ENCODE results near the gene THAP6. TPM values are rescaled to one million over a fixed set of nuclear protein-coding genes. Genes with fewer than 3 reads are reported as not detected.

Gene THAP6
- total and polyA plus RNA-seq, 4 donors: 4.2 to 11.5 (median 7.5) TPM

DNA sequence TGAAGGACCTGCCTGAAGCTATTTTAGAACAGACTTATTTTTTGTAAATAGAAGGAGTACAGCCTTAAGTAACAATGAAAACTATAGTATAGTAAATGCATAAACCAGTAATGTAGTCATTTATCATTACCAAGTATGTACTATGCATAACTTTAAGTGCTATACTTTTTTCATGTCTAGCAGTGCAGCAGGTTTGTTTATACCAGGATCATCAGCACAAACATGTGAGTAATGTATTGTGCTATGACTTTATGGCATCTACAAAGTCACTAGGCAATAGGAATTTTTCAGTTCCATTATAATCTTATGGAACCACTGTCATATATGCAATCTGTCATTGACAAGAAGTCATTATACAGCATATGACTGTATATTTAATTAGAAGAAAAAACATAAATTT lies 38.2 kb downstream of the THAP6 start:
- H3K27me3 ChIP-seq (ENCODE audit: control insufficient read depth in 4 of 4, insufficient read depth in 4 of 4, low read length in 3 of 4): peaks cover 0 to 6% (median 0%) of the 10 kb centered on the region in 4 donors
- DNase-seq (ENCODE audit: low spot score): no peak
- H3K36me3 ChIP-seq (ENCODE audit: control insufficient read depth in 4 of 4, insufficient read depth in 3 of 4, low read depth in 1 of 4, low read length in 3 of 4): no peaks in the 10 kb centered on the region
- H3K9ac ChIP-seq (ENCODE audit: low read depth in 1 of 2, low read length in 2 of 2): no peak overlapping the region
- no peak for TF ChIP-seq FOXA1 (IDR thresholded peaks at IDR 0.05)
- TF ChIP-seq RXRA (IDR thresholded peaks at IDR 0.05): no peak
- no peaks in the 10 kb centered on the region for H3K9me3 ChIP-seq (ENCODE audit: control insufficient read depth in 4 of 4, low read length in 3 of 4)
- no peak overlapping the region for H3K4me3 ChIP-seq (ENCODE audit: low read depth in 1 of 3, low read length in 3 of 3)
- H3K4me1 ChIP-seq (ENCODE audit: control insufficient read depth in 4 of 4, insufficient read depth in 4 of 4, low read length in 3 of 4): no peaks in the 10 kb centered on the region
- H3K27ac ChIP-seq (ENCODE audit: low read depth in 1 of 2, low read length in 2 of 2): no peak overlapping the region

- Histone ChIP-seq H3K27ac (ENCODE audit: low read depth in 1 of 2, low read length in 2 of 2) (no peak within 1 kb of the TSS), H3K27me3 (ENCODE audit: control insufficient read depth in 4 of 4, insufficient read depth in 4 of 4, low read length in 3 of 4) (peaks cover 0 to 6% (median 0%) of the 10 kb centered on the region in 4 donors), H3K4me3 (ENCODE audit: low read depth in 1 of 3, low read length in 3 of 3) (no peak within 1 kb of the TSS), H3K4me1 (ENCODE audit: control insufficient read depth in 4 of 4, insufficient read depth in 4 of 4, low read length in 3 of 4) (no peaks in the 10 kb centered on the region), H3K36me3 (ENCODE audit: control insufficient read depth in 4 of 4, insufficient read depth in 3 of 4, low read depth in 1 of 4, low read length in 3 of 4) (no peaks in the 10 kb centered on the region), H3K9me3 (ENCODE audit: control insufficient read depth in 4 of 4, low read length in 3 of 4) (no peaks in the 10 kb centered on the region), H3K9ac (ENCODE audit: low read depth in 1 of 2, low read length in 2 of 2) (no peak within 1 kb of the TSS)
- TF ChIP-seq YY1 (IDR thresholded peaks at IDR 0.05) (no peak), HNF4G (IDR thresholded peaks at IDR 0.05) (no peak), RXRA (IDR thresholded peaks at IDR 0.05) (no peak)
- TF ChIP-seq, protein P1, sequence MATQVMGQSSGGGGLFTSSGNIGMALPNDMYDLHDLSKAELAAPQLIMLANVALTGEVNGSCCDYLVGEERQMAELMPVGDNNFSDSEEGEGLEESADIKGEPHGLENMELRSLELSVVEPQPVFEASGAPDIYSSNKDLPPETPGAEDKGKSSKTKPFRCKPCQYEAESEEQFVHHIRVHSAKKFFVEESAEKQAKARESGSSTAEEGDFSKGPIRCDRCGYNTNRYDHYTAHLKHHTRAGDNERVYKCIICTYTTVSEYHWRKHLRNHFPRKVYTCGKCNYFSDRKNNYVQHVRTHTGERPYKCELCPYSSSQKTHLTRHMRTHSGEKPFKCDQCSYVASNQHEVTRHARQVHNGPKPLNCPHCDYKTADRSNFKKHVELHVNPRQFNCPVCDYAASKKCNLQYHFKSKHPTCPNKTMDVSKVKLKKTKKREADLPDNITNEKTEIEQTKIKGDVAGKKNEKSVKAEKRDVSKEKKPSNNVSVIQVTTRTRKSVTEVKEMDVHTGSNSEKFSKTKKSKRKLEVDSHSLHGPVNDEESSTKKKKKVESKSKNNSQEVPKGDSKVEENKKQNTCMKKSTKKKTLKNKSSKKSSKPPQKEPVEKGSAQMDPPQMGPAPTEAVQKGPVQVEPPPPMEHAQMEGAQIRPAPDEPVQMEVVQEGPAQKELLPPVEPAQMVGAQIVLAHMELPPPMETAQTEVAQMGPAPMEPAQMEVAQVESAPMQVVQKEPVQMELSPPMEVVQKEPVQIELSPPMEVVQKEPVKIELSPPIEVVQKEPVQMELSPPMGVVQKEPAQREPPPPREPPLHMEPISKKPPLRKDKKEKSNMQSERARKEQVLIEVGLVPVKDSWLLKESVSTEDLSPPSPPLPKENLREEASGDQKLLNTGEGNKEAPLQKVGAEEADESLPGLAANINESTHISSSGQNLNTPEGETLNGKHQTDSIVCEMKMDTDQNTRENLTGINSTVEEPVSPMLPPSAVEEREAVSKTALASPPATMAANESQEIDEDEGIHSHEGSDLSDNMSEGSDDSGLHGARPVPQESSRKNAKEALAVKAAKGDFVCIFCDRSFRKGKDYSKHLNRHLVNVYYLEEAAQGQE (IDR thresholded peaks at IDR 0.05): no peak
- TF ChIP-seq, protein P2, sequence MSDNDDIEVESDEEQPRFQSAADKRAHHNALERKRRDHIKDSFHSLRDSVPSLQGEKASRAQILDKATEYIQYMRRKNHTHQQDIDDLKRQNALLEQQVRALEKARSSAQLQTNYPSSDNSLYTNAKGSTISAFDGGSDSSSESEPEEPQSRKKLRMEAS (IDR thresholded peaks at IDR 0.05): no peak
- WGBS: 67% methylated on average over 9 of the region's 9 CpGs
- DNase-seq (ENCODE audit: low spot score): no peak
Observed at GRCh38 chr4:75555294-75556164, 41.3 kb downstream of the THAP6 start, which contains the start of gene ODAPH. TSS of gene ODAPH (plus strand) at chr4:75556066. CDS start at chr4:75556083, 17 bp downstream.

DNA sequence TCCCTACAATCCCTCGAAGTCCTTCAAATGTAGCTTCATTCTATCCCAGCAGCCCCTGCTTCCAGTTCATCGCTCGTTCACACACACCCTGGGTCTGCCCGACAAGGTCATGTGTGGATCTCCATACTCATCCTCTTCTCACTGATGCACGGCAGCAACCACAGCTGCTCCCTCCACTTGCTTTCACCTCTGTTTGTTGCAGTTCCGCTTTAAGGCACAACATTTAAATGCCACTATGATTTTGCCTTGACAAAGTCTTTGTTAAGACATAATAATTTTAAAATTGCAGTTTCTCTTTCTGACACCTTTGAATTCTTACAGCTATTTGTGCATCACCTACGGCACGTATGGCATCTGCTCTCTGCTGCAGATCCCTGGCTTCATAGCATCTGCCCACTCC lies 43.4 kb downstream of the THAP6 start:
- Histone ChIP-seq H3K27me3 (ENCODE audit: control insufficient read depth in 4 of 4, insufficient read depth in 4 of 4, low read length in 3 of 4) (peaks cover 0 to 6% (median 0%) of the 10 kb centered on the region in 4 donors), H3K4me1 (ENCODE audit: control insufficient read depth in 4 of 4, insufficient read depth in 4 of 4, low read length in 3 of 4) (no peaks in the 10 kb centered on the region), H3K4me3 (ENCODE audit: low read depth in 1 of 3, low read length in 3 of 3) (no peak overlapping the region), H3K9ac (ENCODE audit: low read depth in 1 of 2, low read length in 2 of 2) (no peak overlapping the region), H3K27ac (ENCODE audit: low read depth in 1 of 2, low read length in 2 of 2) (no peak overlapping the region), H3K9me3 (ENCODE audit: control insufficient read depth in 4 of 4, low read length in 3 of 4) (no peaks in the 10 kb centered on the region), H3K36me3 (ENCODE audit: control insufficient read depth in 4 of 4, insufficient read depth in 3 of 4, low read depth in 1 of 4, low read length in 3 of 4) (no peaks in the 10 kb centered on the region)
- DNase-seq (ENCODE audit: low spot score): no peak
- WGBS: 91% methylated on average over 8 of the region's 8 CpGs
- TF ChIP-seq ATF3 (IDR thresholded peaks at IDR 0.05): no peak
- no peak for TF ChIP-seq HNF4G (IDR thresholded peaks at IDR 0.05)
- TF ChIP-seq ZBTB33 (IDR thresholded peaks at IDR 0.05): no peak
- TF ChIP-seq, protein P2 (IDR thresholded peaks at IDR 0.05): no peak
- no peak for TF ChIP-seq NR2F2 (IDR thresholded peaks at IDR 0.05)
- no peak for TF ChIP-seq RXRA (IDR thresholded peaks at IDR 0.05)
